HepG2 (cell line): ENCODE data around the gene ARR3. TPM values are rescaled to one million over a fixed set of nuclear protein-coding genes. Genes with fewer than 3 reads are reported as not detected.

Experiments
- ATAC-seq: fragments of 200-7000 bp; cut with Tn5 transposase; 3 replicates; pipeline ENCODE4 v1.9.1; 2020; ENCODE audit warnings: mild to moderate bottlenecking, moderate library complexity
- BruUV-seq: library from RNA; stranded (reverse); fragments of 400-500 nt; replicated peaks from 2 replicates; lab custom pipeline; 2021; lab: Mats Ljungman, UMichigan
- CTCF ChIA-PET: fragments of 300-600 bp; formaldehyde crosslinking; extraction: SDS; loops from one replicate; lab custom pipeline; 2021; ENCODE audit warnings: low total read pairs, inconsistent platforms, low intra/inter-chr PET ratio; lab: Yijun Ruan, JAX
- POLR2A ChIA-PET: fragments of 350-600 bp; sonication (Branson Sonifier 250); formaldehyde crosslinking; loops from one replicate; lab custom pipeline; 2020; ENCODE audit warnings: antibody characterized with exemption, inconsistent platforms; lab: Yijun Ruan, JAX
- DNase-seq: peaks from one replicate; pipeline ENCODE4 v3.0.0-alpha.2; 2015; ENCODE audit warnings: low spot score
- FAIRE-seq: peaks from 3 replicates; lab custom pipeline; 2011; peaks lifted over from hg19 to GRCh38; lab: Jason Lieb, UNC
- H2AFZ ChIP-seq: one replicate; pipeline ENCODE4 v1.6.1; 2011; ENCODE audit warnings: low read length, inconsistent platforms
- H3K27ac ChIP-seq: fragments of 300-600 bp; 3 replicates; pipeline ENCODE4 v1.8.0; 2011; ENCODE audit warnings: mixed run types, mild to moderate bottlenecking, mixed read lengths, low read length, inconsistent platforms; ENCODE audit not compliant: insufficient read depth; ENCODE audit errors: extremely low read length
- H3K27me3 ChIP-seq, 2 experiments: fragments of 200-600 bp in 1 of 2; 2 replicates in 1 of 2; 3 replicates in 1 of 2; pipeline versions ENCODE4 v1.6.0 to v1.8.0; 2011; ENCODE audit warnings: low read length in 2 of 2, mild to moderate bottlenecking in 2 of 2, moderate library complexity in 2 of 2, inconsistent platforms in 1 of 2; ENCODE audit not compliant: insufficient read depth in 2 of 2, control insufficient read depth in 1 of 2
- H3K36me3 ChIP-seq, 2 experiments: fragments of 200-600 bp in 1 of 2; replicated peaks in 1 of 2; 2 replicates in 1 of 2; 3 replicates in 1 of 2; pipeline versions ENCODE4 v1.5.1 to v1.8.0; 2011; ENCODE audit warnings: low read length in 2 of 2, inconsistent platforms in 1 of 2; ENCODE audit not compliant: insufficient read depth in 2 of 2, control insufficient read depth in 1 of 2
- H3K4me1 ChIP-seq: 2 replicates; pipeline ENCODE4 v1.5.1; 2012; ENCODE audit warnings: low read length, inconsistent platforms; ENCODE audit not compliant: insufficient read depth
- H3K4me2 ChIP-seq: 2 replicates; pipeline ENCODE4 v1.6.0; 2011; ENCODE audit warnings: low read depth, low read length, inconsistent platforms
- H3K4me3 ChIP-seq, 3 experiments: fragments of 200-600 bp in 1 of 3; sonication (generic), shearing (Covaris generic) in 1 of 3; replicated peaks in 1 of 3; 2 replicates each; pipeline ENCODE4 v1.5.1; 2011 to 2016; ENCODE audit warnings: low read length in 3 of 3, inconsistent platforms in 2 of 3, low read depth in 2 of 3, mild to moderate bottlenecking in 2 of 3, control low read depth in 1 of 3, mixed read lengths in 1 of 3; ENCODE audit not compliant: insufficient read depth in 1 of 3
- H3K79me2 ChIP-seq: one replicate; pipeline ENCODE4 v1.6.1; 2011; ENCODE audit warnings: low read length, inconsistent platforms; ENCODE audit not compliant: insufficient read depth
- H3K9ac ChIP-seq: 2 replicates; pipeline ENCODE4 v1.6.0; 2011; ENCODE audit warnings: mild to moderate bottlenecking, low read depth, low read length, inconsistent platforms; ENCODE audit not compliant: insufficient read depth
- H3K9me3 ChIP-seq: 2 replicates; pipeline ENCODE4 v1.5.1; 2012; ENCODE audit warnings: mild to moderate bottlenecking, low read length
- H4K20me1 ChIP-seq: 2 replicates; pipeline ENCODE4 v1.6.0; 2011; ENCODE audit warnings: inconsistent platforms, mild to moderate bottlenecking, low read length, moderate library complexity; ENCODE audit not compliant: insufficient read depth
- ATF1 ChIP-seq: IDR thresholded peaks from 2 replicates; pipeline ENCODE4 v1.6.1; 2016; ENCODE audit warnings: mild to moderate bottlenecking, control low read depth
- CAMTA2 ChIP-seq: sonication (generic); formaldehyde crosslinking; IDR thresholded peaks from 2 replicates; pipeline ENCODE4 v1.4.0; 2020; ENCODE audit warnings: mild to moderate bottlenecking, missing genetic modification reagents, borderline replicate concordance
- ELF4 ChIP-seq: sonication (generic); formaldehyde crosslinking; IDR thresholded peaks from 2 replicates; pipeline ENCODE4 v1.5.0; 2020; ENCODE audit warnings: missing genetic modification reagents, mild to moderate bottlenecking, moderate library complexity, borderline replicate concordance
- HINFP ChIP-seq: sonication (generic); formaldehyde crosslinking; IDR thresholded peaks from 2 replicates; pipeline ENCODE4 v1.4.0; 2020; ENCODE audit warnings: low read depth, mild to moderate bottlenecking, missing genetic modification reagents
- UBTF ChIP-seq: sonication (generic); formaldehyde crosslinking; IDR thresholded peaks from 2 replicates; pipeline ENCODE4 v1.4.0; 2020; ENCODE audit warnings: mild to moderate bottlenecking, missing genetic modification reagents
- ZC3H13 ChIP-seq: sonication (generic); formaldehyde crosslinking; IDR thresholded peaks from 2 replicates; pipeline ENCODE4 v1.8.1; 2023; ENCODE audit warnings: mild to moderate bottlenecking, missing genetic modification reagents, moderate library complexity
- ZNF333 ChIP-seq: sonication (generic); formaldehyde crosslinking; IDR thresholded peaks from 2 replicates; pipeline ENCODE4 v1.4.0; 2020; ENCODE audit warnings: mild to moderate bottlenecking, missing genetic modification reagents, borderline replicate concordance
- ZNF431 ChIP-seq: sonication (generic); formaldehyde crosslinking; IDR thresholded peaks from 2 replicates; pipeline ENCODE4 v1.9.0; 2022; ENCODE audit warnings: missing genetic modification reagents, low read depth, mild to moderate bottlenecking, borderline replicate concordance
- ZNF501 ChIP-seq: sonication (generic); formaldehyde crosslinking; IDR thresholded peaks from 2 replicates; pipeline ENCODE4 v1.5.1; 2020; ENCODE audit warnings: mild to moderate bottlenecking, moderate library complexity, missing genetic modification reagents
- WGBS: methylation state at CpG from one replicate; pipeline ENCODE4 v1.1.6; 2017; ENCODE audit warnings: low lambda C conversion rate; 5-methylcytosine and 5-hydroxymethylcytosine counted together
- in situ Hi-C: cut with HindIII; loops from 2 replicates; pipeline ENCODE4 v1.10.0; 2017; ENCODE audit warnings: low pct_unique_long_range_greater_than_20kb; ENCODE audit not compliant: extremely low pct_ligation_motif_present
- intact Hi-C: fragments of 100-400 bp; cut with micrococcal nuclease; formaldehyde crosslinking; loops from one replicate; pipeline ENCODE4 v1.10.0; 2022; ENCODE audit not compliant: unreplicated experiment
- polyA plus RNA-seq, 8 experiments: library from polyadenylated mRNA; depleted of rRNA in 3 of 8; stranded (reverse) in 7 of 8; unstranded in 1 of 8; fragments of >200 nt; fragmentation: Illumina TruSeq in 4 of 8; extraction: Trizol in 4 of 8; gene quantifications; 2 replicates each; pipeline versions ENCODE4 v1.2.1 to v1.2.3, GENCODE V29; 2011 to 2016; ENCODE audit warnings: low read depth in 4 of 8, missing spikeins in 1 of 8, mixed read lengths in 1 of 8; ENCODE audit not compliant: insufficient read depth in 1 of 8
- total RNA-seq, 5 experiments: library from RNA; depleted of rRNA; stranded (reverse); fragments of >200 nt; fragmentation: Illumina TruSeq; extraction: Trizol; gene quantifications; 2 replicates each; pipeline ENCODE4 v1.2.3, GENCODE V29; 2016; ENCODE audit warnings: low read depth in 1 of 5

ARR3 gene
- total and polyA plus RNA-seq, 2 of the 13 experiments (the other 11 are each of a cell fraction or from before 2014, with no cell fraction given) = not detected

DNA sequence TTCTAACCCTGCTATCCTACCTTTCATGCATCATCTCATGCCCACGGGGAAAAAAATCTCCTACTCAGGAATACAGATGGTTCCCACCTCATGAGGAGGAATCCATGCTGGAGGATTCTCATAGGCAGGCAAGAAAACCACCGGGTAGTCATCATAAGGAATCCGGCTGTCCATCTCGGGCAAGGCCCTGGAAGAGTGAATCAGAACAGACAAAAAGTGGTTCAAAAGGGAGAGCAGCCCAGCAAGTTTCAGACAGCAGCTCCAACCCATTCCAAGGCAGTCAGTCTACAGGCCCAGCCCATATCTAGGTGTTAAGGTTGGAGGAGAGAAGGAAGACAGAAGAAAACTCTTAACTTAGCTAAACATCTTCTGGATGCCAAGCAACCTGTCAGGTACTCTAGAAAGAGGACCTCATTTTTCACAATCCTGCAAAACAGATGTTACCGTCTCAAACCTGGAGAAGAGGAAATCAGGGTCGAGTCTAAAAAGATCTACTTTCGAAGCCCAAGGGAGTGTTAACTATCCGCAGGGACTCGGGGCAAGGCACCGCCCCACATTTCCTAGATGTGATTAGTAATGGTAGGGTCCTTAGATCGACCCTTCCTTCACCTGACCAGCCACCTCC, 21.1 kb downstream of the ARR3 start:
- peak overlapping the region; percentile 74 for H3K4me2 ChIP-seq
- WGBS = 29% methylated on average over 5 of the region's 11 CpGs
- H3K27me3 ChIP-seq = no peaks in the 10 kb centered on the region; a peak in 1 of 5 replicates
- intact Hi-C loops (loop anchor here (10.0 kb wide), 1 partner anchor 1014 kb away; no protein-coding TSS in a partner anchor), in situ Hi-C loops (no loop called here)
- H3K79me2 ChIP-seq = peaks cover 15% of the 10 kb centered on the region
- peak overlapping the region; percentile 77 for H3K9ac ChIP-seq
- H2AFZ ChIP-seq = peak overlapping the region; percentile 11
- TSS peak; percentile 77 for BruUV-seq
- H3K4me1 ChIP-seq = peaks cover 26% of the 10 kb centered on the region
- ATAC-seq = no peak
- peak overlapping the region; percentile 43 for H3K27ac ChIP-seq
- TF ChIP-seq ATF1 (CRISPR knock-in tag) (0 out of 2 replicates have a peak, but pooled peaks have one; percentile 3), ZNF501 (CRISPR knock-in tag) (0 out of 2 replicates have a peak, but pooled peaks have one; percentile 1), ELF4 (CRISPR knock-in tag) (no peak), CAMTA2 (CRISPR knock-in tag) (no peak), ZC3H13 (CRISPR knock-in tag) (no peak), UBTF (CRISPR knock-in tag) (no peak), ZNF333 (no peak), HINFP (CRISPR knock-in tag) (no peak), ZNF431 (CRISPR knock-in tag) (no peak)
- no peaks in the 10 kb centered on the region for H4K20me1 ChIP-seq
- peak overlapping the region; percentile 68 to 83 (median 82) for H3K4me3 ChIP-seq
- ChIA-PET CTCF (interaction anchor here (1.6 kb wide), 1 partner anchor 92 kb away, joined by 3 read pairs; no protein-coding TSS in a partner anchor), POLR2A (interaction anchor here (1.0 to 1.1 kb wide), 3 partner anchors 11 to 156 kb away, joined by 3 to 5 read pairs (median 3); partner anchors contain the start of genes IGBP1 and P2RY4)
- FAIRE-seq = no peak
- no peak for DNase-seq
- H3K36me3 ChIP-seq = peaks cover 1 to 7% of the 10 kb centered on the region in 2 experiments; a peak in 3 of 5 replicates
- no peaks in the 10 kb centered on the region for H3K9me3 ChIP-seq
